Measurements from ENCODE around the gene DFFB. TPM values are rescaled to one million over a fixed set of nuclear protein-coding genes. Genes with fewer than 3 reads are reported as not detected.

Gene DFFB
- total RNA-seq, 1 donor from 2014 or later: 13.7 TPM

DNA sequence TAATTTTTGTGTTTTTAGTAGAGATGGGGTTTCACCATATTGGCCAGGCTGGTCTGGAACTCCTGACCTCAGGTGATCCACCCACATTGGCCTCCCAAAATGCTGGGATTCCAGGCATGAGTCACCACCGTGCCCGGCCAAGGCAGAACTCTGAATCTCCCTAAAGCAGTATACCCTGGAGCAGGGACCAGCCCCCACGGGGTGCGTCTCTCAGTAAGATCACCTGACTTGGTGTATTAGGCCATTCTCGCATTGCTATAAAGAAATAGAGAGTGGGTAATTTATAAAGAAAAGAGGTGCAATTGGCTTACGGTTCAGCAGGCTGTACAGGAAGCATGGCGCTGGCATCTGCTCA, 14.2 kb downstream of the DFFB start:
- intact Hi-C loops (cut with micrococcal nuclease): loop anchor here (2.0 kb wide), 1 partner anchor 19 kb away; no protein-coding TSS in a partner anchor

GRCh38 chr1:3872546-3872945, 15.3 kb downstream of the DFFB start:
- intact Hi-C loops (cut with micrococcal nuclease): no loop called here

DNA sequence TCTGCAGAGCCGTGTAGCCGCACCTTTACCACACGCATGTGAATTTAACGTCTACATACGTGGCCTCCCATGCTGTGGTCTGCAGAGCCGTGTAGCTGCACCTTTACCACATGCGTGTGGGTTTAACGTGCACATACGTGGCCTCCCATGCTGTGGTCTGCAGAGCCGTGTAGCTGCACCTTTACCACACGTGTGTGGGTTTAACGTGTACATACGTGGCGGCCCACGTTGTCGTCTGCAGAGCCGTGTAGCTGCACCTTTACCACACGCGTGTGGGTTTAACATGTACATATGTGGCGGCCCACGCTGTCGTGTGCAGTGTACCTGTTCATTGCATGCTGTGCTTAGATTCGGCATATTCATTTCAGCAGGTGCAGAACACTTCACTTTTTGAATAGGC, 17.5 kb downstream of the DFFB start:
- intact Hi-C loops (cut with micrococcal nuclease): no loop called here

GRCh38 chr1:3876716-3877115, 19.4 kb downstream of the DFFB start:
- intact Hi-C loops (cut with micrococcal nuclease): no loop called here

DNA sequence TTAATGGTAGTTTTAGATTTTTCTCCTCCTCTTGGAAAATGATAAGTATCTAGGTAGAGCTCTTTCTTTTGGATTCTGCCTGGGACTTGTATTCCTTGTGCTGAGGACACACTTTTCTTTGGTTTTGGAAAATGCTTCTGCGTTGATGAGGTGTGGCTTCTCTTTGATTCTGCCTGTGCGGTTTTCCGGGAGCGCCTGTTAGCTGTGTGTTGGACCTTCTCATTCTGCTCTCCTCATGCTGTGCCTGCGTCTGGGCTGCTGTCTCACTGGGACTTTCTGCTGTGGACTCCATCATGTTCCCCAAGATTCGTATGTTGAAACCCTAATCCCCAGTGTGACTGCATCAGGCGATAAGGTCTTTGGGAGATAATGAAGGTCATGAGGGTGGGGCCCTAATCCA, 21.8 kb downstream of the DFFB start:
- intact Hi-C loops (cut with micrococcal nuclease): no loop called here

DNA sequence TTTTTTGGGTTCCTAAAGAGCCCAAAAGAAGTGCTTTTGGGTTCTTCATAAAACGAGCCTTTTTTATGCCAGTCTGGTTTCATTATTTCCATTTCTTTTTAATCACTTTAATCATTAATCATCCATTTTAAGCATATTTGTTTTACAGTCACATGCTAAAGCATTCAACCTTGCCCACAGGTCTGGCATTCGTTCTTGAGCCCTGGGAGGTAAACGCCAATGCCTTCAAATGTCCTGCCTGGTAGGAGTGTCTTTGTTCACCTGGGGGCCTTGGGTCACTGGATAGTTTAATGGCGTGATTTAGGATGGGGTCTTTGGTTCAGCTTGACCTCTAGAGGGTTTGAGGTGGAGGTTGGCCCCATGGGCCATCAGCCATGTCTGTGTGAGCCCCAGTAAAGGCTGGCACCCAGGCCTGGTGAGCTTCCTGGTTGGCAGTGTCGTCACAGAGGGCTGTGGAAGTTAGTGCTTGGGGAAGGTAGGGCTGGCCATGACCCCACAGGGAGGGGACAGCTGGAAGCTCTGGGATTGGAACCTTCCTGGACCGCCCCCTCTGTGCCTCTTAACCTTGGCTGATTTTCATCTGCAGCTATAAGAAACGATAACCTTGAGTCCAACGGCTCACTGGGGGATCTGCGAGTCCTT, 22.6 kb downstream of the DFFB start:
- intact Hi-C loops (cut with micrococcal nuclease): no loop called here

GRCh38 chr1:3880429-3881192, 23.3 kb downstream of the DFFB start:
- intact Hi-C loops (cut with micrococcal nuclease): no loop called here

- intact Hi-C loops (cut with micrococcal nuclease): no loop called here
These were observed 23.9 kb downstream of the DFFB start for GRCh38 chr1:3881193-3881480.

GRCh38 chr1:3883194-3883925, 26.1 kb downstream of the DFFB start:
- intact Hi-C loops (cut with micrococcal nuclease): no loop called here

DNA sequence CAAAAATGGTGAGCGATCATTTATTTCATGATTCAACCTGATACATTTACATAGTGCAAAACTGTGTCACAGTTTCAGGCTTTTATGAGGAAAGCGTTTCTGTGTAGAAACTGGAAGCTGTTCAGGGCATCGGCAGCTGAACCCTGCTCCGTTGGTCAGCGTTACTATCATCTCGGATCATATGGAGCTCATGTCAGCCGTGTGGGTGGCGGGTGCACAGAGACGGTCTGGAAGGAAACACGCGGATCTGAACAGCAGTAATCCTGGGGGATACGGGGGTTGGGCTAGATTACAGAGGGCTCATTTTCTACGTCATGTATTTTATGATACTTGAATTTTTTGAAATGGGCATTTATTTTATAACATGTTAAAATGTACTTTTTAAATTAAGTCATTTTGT, 27.7 kb downstream of the DFFB start:
- intact Hi-C loops (cut with micrococcal nuclease): no loop called here

DNA sequence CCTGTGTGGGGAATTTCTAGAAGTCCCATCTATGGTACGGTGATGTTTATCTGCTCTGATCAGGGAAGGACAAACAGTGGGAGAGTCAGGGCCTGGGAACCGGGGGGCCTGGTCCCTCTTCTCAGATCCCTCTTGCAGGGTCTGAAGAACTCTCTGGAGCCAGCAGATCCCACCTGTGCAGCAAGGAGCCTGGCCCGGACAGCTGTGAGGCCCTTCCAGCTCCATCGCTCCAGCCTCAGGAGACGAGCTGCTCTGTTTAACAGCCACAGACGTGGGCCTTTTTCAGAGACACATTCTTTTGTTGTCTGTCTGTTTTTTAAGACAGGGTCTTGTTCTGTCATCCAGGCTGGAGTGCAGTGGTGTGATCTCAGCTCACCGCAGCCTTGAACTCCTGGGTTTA, 28.3 kb downstream of the DFFB start:
- intact Hi-C loops (cut with micrococcal nuclease): no loop called here

DNA sequence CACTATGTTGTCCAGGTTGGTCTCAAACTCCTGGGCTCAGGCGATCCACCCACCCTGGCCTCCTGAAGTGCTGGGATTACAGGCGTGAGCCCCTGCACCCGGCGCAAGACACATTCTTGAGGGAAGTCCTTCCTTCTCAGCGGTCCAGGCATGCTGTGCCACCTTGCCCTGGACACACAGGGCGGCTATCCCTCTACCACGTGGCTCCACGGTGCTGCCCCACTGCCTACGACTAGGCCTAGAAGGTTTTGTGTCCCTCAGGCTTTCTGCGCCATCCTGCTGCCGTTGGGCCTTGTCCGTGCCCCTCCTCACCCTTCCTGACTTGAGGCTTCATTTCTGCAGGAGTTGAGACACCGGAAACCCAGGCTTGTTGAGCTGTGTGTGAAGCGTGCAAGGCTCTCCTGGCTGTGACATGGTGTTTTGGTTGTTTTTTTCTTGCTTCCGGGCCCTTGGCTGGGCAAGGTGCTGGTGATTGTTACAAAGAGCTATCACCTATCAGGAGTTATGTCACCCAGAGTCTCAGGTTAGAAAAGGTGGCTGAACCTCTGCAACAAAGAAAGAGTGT, 28.9 kb downstream of the DFFB start:
- intact Hi-C loops (cut with micrococcal nuclease): no loop called here

DNA sequence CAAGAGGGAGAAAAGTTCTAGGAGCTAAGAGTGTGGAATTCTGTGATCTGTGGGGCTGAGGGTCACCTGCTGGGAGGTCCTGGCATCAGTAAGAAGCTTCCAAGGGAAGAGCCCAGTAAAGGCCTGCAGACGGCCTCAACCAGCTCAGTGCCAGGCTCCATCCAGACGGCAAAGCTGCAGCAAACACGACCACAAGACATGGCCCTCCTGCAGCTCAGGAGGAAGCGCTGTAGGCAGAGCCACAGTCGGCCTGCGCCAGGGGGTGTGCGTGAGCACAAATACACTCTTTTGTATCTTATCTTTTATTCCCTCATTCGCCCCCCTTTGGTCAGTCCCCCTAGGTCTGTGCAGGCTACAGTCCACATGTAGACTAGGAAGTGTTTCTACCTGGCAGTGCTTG, 29.4 kb downstream of the DFFB start:
- intact Hi-C loops (cut with micrococcal nuclease): no loop called here

- intact Hi-C loops (cut with micrococcal nuclease): no loop called here
These were observed 31.0 kb downstream of the DFFB start for GRCh38 chr1:3888301-3888700.

DNA sequence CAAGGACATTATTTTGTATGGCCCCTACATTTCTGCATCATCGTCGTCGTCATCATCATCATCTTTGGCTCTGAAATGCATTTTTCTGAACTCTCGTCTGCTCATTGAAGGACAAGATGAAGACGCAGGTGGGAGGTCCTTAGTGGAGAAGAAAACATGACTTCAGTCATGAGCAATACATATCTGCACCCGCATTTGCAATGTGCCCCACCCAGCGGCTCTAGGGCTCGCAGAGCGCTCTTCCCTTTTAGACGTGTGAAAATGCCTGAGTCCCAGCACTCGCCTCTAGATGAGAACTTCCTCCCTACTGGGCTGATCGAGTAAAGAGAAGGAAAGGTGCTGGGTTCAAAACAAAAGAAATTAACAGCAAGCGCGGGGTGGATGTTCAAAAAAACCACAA, 32.7 kb downstream of the DFFB start:
- intact Hi-C loops (cut with micrococcal nuclease): loop anchor here (2.0 kb wide), 2 partner anchors 19 to 33 kb away; partner anchors contain the start of genes CEP104 and DFFB

- intact Hi-C loops (cut with micrococcal nuclease): loop anchor here (2.0 kb wide), 2 partner anchors 20 to 34 kb away; partner anchors contain the start of genes CEP104 and DFFB
These were observed 33.4 kb downstream of the DFFB start for GRCh38 chr1:3890389-3891328.

GRCh38 chr1:3891329-3891865, 34.1 kb downstream of the DFFB start:
- intact Hi-C loops (cut with micrococcal nuclease): loop anchor here (2.0 kb wide), 2 partner anchors 21 to 35 kb away; partner anchors contain the start of genes CEP104 and DFFB

- intact Hi-C loops (cut with micrococcal nuclease): no loop called here
These were observed 35.5 kb downstream of the DFFB start for GRCh38 chr1:3892748-3893147.

DNA sequence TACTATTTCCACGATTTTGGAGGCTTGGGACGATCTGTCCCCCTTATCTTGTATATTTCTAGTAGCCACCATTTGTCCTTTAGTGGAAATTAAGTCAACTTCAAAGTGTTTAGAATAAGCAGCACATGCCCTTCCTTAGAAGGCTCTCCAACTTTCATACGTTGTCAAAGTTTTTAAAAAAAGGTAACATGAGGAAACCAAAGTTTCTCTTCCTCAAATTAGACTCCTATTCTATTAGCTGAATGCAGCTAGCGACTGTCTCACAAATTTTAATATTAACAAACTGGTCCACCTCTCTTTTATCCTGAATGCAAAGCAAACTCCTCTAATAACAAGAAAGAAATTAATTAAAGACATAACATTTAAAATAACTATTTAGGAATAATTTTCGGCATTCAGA, 35.9 kb downstream of the DFFB start:
- intact Hi-C loops (cut with micrococcal nuclease): no loop called here

DNA sequence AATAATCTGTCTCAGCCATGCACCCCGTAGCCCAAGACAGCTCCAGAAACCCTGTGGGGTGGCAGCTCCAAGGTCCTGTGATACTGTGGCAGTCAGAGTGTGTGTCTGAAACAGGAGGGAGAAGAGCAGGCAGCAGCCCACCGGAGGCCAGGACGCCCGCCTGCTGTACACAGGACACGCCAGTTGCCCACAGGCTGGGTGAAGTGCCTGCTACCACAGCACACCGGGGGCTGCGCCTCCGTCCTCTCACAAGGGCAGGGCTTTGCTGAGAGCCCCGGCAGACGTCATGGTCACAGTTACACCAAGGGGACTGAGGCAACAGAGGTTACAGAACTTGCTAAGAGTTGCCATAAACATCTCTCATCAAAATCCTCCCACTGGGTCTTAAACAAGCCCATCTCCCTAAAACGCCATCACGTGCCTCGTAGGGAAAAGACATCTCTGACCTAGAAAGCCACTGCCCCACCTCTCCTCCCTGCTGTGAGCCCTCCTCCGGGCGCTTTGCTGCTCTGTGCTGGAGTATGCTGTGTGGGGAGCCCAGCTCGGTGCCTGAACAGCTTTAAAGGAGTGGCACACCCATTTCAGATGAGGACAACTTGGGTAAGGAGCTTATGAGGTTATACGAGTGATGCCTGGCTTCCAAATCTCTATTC, 37.5 kb downstream of the DFFB start:
- intact Hi-C loops (cut with micrococcal nuclease): no loop called here
